NCI-H460 (cell line): ENCODE results near the gene OPN3. TPM values are rescaled to one million over a fixed set of nuclear protein-coding genes. Genes with fewer than 3 reads are reported as not detected.

Experiments used
- DNase-seq: peaks from one replicate; pipeline ENCODE4 v3.0.0-alpha.2; 2016; ENCODE audit warnings: low read depth; ENCODE audit errors: extremely low read depth
- total RNA-seq: library from RNA; depleted of rRNA; stranded (reverse); fragments of >200 nt; shearing (Covaris generic); gene quantifications from 2 replicates; pipeline ENCODE4 v1.2.3, GENCODE V29; 2014

Gene OPN3
- total RNA-seq, 1 experiment from 2014 or later: 150 TPM

DNA sequence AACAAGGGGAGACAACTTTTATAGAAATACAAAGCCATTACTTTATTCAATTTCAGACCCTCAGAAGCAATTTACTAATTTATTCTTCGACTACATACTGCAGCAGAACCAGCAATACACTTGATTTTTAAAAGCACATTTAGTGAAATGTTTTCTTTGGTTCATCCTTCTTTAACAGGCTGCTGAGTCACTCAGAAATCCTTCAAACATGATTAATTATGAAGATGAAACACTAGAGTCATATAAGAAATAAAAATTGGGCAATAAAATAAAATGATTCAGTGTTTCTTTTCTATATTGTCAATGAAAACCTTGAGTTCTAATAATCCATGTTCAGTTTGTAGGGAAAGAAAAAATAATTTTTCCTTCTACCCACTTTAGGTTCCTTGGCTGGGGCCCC lies 47.0 kb downstream of the OPN3 start:
- DNase-seq: no peak

DNA sequence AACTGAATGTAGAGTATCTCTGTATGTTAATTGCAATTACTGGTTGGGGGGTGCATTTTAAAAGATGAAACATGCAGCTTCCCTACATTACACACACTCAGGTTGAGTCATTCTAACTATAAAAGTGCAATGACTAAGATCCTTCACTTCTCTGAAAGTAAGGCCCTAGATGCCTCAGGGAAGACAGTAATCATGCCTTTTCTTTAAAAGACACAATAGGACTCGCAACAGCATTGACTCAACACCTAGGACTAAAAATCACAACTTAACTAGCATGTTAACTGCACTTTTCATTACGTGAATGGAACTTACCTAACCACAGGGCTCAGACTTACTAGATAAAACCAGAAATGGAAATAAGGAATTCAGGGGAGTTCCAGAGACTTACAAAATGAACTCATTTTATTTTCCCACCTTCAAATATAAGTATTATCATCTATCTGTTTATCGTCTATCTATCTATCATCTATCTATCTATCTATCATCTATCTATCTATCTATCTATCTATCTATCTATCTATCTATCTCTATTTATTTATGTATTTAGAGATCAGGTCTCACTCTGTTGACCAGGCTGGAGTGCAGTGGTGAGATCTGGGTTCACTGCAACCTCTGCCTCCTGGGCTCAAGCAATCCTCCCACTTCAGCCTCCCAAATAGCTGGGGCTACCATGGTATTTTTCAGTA lies 47.8 kb downstream of the OPN3 start:
- no peak for DNase-seq

DNA sequence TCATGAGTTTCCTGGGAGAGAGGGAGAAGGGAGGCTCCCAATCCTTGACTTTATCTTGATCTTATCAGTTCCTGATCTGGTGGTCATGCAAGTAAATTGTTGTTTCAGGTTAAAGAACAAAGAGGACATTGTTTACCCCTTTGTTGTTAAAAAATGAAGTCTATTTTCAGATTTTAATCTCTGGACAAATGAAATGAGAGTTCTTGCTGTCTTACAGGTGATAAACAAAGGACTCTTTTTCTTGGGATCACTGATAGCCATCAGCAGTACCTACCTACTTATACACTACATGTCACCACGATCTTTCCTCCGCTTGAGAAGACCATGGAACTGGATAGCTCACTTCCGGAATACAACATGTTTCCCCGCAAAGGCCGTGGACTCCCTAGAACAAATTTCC lies 48.4 kb downstream of the OPN3 start:
- no peak for DNase-seq

- no peak for DNase-seq
These were observed 48.9 kb downstream of the OPN3 start for GRCh38 chr1:241591317-241591716.

DNA sequence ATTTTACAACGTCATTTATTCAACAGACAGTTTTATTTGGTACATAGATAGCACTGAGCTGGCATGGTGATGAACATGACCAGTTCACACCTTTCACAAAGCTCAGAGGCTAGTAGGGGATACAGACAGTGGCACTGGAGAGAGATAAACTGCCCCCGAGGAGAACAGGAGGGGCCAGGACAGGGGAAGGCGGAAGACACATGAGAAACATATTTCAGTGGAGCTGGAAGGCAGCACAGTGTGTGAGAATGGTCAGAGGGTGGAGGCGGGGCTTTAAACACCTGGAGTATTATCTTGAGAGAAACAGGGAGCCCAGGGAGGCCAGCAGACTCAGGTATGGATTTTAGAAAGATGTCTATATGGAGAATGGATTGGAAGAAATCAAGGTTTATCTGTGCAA lies 49.5 kb downstream of the OPN3 start:
- DNase-seq: no peak

DNA sequence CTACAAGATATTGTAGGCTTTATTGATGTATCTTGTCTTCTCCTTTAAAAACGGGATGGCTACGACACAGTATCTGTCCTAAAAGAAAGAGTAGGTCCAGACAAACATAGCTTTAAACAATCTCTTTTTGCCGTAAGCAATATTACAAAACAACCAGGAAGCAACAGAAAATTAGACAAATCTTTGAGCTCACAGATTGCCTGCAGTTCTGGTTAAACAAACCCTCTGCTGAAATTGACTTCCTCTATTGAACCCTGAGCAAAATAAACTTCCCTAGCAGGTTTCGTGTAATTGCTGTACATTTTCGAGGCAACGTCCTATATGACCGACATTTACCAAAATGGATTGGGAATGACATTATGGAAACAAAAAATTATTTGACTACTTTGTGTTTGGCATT lies 50.6 kb downstream of the OPN3 start:
- DNase-seq: no peak

DNA sequence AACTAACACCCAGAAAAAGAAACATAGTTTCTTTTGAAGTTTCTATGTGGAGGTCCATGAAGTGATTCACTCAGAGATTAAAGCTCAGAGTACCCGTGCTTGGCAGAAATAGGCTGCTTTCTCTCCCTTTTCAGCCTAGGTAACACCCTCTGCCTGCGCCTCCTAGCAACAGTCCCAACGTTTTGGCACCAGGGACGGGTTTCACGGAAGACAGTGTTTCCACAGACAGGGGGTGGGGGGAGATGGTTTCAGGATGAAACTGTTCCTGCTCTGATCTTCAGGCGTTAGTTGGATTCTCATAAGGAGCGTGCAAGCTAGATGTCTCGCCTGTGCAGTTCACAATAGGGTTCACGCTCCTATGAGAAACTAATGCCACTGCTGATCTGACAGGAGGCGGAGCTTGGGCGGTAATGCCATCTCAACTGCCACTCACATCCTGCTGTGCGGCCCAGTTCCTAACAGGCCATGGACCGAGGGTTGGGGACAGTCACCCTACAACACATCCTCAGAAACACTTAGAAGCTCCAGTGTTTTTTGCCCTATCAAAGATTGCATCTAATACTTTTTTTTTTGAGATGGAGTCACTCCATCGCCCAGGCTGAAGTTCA lies 53.2 kb downstream of the OPN3 start:
- no peak for DNase-seq

- no peak for DNase-seq
These were observed 57.2 kb downstream of the OPN3 start for GRCh38 chr1:241582921-241583321.

DNA sequence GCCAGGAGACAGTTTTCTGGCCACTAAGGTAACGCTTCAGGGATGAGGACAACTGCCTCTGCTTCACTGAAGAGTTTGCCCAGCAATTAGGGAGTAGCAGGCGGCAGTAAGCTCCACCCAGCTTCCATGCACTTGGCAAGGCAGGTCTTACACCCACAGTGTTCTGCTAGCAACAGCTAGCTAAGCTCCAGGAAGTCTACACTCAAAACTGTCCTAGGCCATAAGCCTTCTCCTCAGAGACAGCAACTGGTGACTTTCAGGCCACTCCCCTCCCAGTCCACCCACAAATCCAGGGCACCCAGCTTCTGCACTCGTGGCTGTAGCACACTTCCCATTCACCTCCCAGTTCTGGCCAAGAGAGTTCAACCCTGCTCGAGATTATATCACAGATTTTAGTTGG lies 60.7 kb downstream of the OPN3 start:
- no peak for DNase-seq

DNA sequence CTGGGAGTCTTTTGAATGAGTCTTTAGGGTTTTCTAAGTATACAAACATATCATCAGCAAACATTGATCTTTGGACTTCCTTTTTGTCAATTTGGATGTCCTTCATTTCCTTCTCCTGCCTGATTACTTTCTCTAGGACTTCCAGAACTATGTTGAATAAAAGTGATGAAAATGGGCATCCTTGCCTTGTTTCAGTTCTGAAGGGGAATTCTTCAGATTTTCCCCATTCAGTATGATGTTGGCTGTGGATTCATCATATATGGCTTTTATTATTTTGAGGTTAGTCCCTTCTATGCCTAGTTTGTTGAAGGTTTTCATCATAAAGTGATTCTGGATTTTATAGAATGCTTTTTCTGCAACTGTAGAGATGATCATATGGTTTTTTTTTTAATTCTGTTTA lies 66.0 kb downstream of the OPN3 start:
- DNase-seq: no peak

- DNase-seq: no peak
These were observed 70.3 kb downstream of the OPN3 start for GRCh38 chr1:241569848-241570247.

GRCh38 chr1:241560849-241561187 lies 79.4 kb downstream of the OPN3 start:
- no peak for DNase-seq

GRCh38 chr1:241560146-241560848 lies 79.9 kb downstream of the OPN3 start:
- DNase-seq: no peak

- DNase-seq: no peak
These were observed 82.5 kb downstream of the OPN3 start for GRCh38 chr1:241557551-241558193.

DNA sequence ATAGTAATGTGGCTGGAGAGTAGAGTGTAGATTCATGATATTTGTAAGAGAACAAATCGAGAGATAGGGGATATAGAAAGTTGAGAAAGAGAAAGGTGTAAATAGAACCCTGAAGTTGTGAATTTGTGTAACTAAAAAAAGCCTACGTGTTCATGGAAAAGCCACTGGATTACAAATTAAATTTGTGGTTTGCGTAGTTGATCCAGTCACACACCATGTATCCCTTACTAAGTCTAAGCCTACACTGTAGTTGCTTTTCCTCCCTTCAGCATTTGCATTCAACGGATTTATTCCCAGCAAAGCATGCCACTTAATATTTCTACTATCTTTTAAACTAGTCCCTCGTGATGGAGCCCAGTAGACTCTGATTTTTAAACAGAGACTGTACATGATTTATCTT lies 83.1 kb downstream of the OPN3 start:
- no peak for DNase-seq

DNA sequence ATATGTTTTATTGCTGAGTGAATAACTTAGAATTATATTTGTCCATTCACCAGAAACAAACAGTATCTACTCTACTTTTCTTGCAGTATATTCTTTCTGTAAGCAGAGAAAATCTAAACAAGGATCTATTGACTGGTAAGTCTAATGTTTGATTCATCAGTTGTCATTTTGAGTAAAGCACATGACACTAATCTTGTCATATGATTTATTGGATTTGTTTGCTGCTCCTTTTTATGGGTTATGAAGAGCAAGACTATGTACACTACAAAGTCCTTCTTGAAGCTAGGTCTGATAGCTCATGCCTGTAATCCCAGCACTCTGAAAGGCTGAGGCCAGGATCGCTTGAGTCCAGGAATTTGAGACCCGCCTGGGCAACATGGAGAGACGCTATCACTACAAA lies 84.6 kb downstream of the OPN3 start:
- no peak for DNase-seq

- DNase-seq: no peak
These were observed 86.1 kb downstream of the OPN3 start for GRCh38 chr1:241553886-241554592.

- no peak for DNase-seq
These were observed 88.2 kb downstream of the OPN3 start for GRCh38 chr1:241551759-241552638.

- no peak for DNase-seq
These were observed 89.9 kb downstream of the OPN3 start for GRCh38 chr1:241550318-241550717.

DNA sequence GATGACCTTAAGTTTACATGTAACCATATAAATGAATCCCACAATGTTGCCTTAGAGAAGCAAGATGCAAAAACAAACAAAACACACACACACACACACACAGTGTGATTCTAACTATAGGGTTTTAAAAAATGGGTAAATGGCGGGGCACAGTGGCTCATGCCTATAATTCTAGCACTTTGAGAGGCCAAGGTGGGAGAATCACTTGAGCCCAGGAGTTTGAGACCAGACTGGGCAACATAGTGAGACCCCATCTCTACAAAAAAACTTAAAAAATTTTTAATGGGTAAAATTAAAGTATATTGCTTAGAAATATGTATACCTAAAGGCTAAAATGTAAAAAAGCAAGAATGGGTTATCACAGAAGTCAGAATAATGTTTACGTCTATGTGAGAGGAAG lies 92.2 kb downstream of the OPN3 start:
- DNase-seq: no peak
